Mesenchymal stem cell (in vitro differentiated cells and primary cell): ENCODE data around the gene PRRG2.

Source experiments
- DNase-seq: peaks from one replicate; pipeline ENCODE4 v3.0.0-alpha.2; 2013
- H2AFZ ChIP-seq: one replicate; pipeline ENCODE4 v1.6.1; 2013; ENCODE audit warnings: low read depth, mild to moderate bottlenecking, control low read depth, inconsistent platforms, low read length, moderate library complexity
- H2AK5ac ChIP-seq: 2 replicates; pipeline ENCODE4 v1.6.1; 2013; ENCODE audit warnings: low read length, moderate library complexity, mild to moderate bottlenecking, inconsistent platforms; ENCODE audit not compliant: severe bottlenecking
- H2BK120ac ChIP-seq: one replicate; pipeline ENCODE4 v1.6.1; 2013; ENCODE audit warnings: low read depth, mild to moderate bottlenecking, inconsistent platforms, low read length, moderate library complexity
- H2BK12ac ChIP-seq, 2 experiments: one replicate each; pipeline ENCODE4 v1.6.1; 2013; ENCODE audit warnings: inconsistent platforms in 2 of 2, low read length in 2 of 2, mild to moderate bottlenecking in 2 of 2, moderate library complexity in 2 of 2, control low read depth in 1 of 2
- H2BK15ac ChIP-seq: one replicate; pipeline ENCODE4 v1.6.1; 2013; ENCODE audit warnings: mild to moderate bottlenecking, low read depth, inconsistent platforms; ENCODE audit not compliant: poor library complexity, severe bottlenecking
- H2BK5ac ChIP-seq: 2 replicates; pipeline ENCODE4 v1.6.1; 2013; ENCODE audit warnings: low read depth, mild to moderate bottlenecking, low read length, control low read depth, inconsistent platforms; ENCODE audit not compliant: poor library complexity, severe bottlenecking
- H3K14ac ChIP-seq, 2 experiments: one replicate each; pipeline ENCODE4 v1.6.1; 2013; ENCODE audit warnings: inconsistent platforms in 2 of 2, low read length in 2 of 2, control low read depth in 1 of 2, mild to moderate bottlenecking in 1 of 2, moderate library complexity in 1 of 2
- H3K18ac ChIP-seq, 2 experiments: one replicate each; pipeline ENCODE4 v1.6.1; 2013; ENCODE audit warnings: inconsistent platforms in 2 of 2, low read length in 2 of 2, control low read depth in 1 of 2, low read depth in 1 of 2, mild to moderate bottlenecking in 1 of 2
- H3K23ac ChIP-seq, 2 experiments: one replicate each; pipeline ENCODE4 v1.6.1; 2013; ENCODE audit warnings: inconsistent platforms in 2 of 2, low read length in 2 of 2, mild to moderate bottlenecking in 2 of 2, moderate library complexity in 2 of 2, control low read depth in 1 of 2
- H3K27ac ChIP-seq: 2 replicates; pipeline ENCODE4 v1.5.1; 2013; ENCODE audit warnings: mild to moderate bottlenecking, moderate library complexity, low read length, control low read depth, inconsistent platforms; ENCODE audit not compliant: poor library complexity, severe bottlenecking
- H3K27me3 ChIP-seq, 2 experiments: 2 replicates each; pipeline versions ENCODE4 v1.6.1 to v1.7.0; 2013; ENCODE audit warnings: low read length in 2 of 2, mild to moderate bottlenecking in 2 of 2, moderate library complexity in 2 of 2, control low read depth in 1 of 2, inconsistent platforms in 1 of 2; ENCODE audit not compliant: control insufficient read depth in 1 of 2, insufficient read depth in 1 of 2
- H3K36me3 ChIP-seq, 2 experiments: 2 replicates each; pipeline versions ENCODE4 v1.6.1 to v1.7.0; 2013; ENCODE audit warnings: low read length in 2 of 2, control low read depth in 1 of 2, inconsistent platforms in 1 of 2, low read depth in 1 of 2, mild to moderate bottlenecking in 1 of 2; ENCODE audit not compliant: insufficient read depth in 2 of 2, control insufficient read depth in 1 of 2
- H3K4ac ChIP-seq, 2 experiments: one replicate each; pipeline ENCODE4 v1.6.1; 2013; ENCODE audit warnings: inconsistent platforms in 2 of 2, low read length in 2 of 2, mild to moderate bottlenecking in 2 of 2, moderate library complexity in 2 of 2, control low read depth in 1 of 2, low read depth in 1 of 2
- H3K4me1 ChIP-seq: 2 replicates; pipeline ENCODE4 v1.6.1; 2013; ENCODE audit warnings: low read depth, low read length, control low read depth; ENCODE audit not compliant: control insufficient read depth, insufficient read depth
- H3K4me2 ChIP-seq: 2 replicates; pipeline ENCODE4 v1.6.1; 2013; ENCODE audit warnings: low read length, mild to moderate bottlenecking, inconsistent platforms; ENCODE audit not compliant: poor library complexity, severe bottlenecking
- H3K4me3 ChIP-seq, 2 experiments: 2 replicates each; pipeline versions ENCODE4 v1.5.1 to v1.7.0; 2013; ENCODE audit warnings: low read length in 2 of 2, mild to moderate bottlenecking in 2 of 2, control low read depth in 1 of 2, low read depth in 1 of 2; ENCODE audit not compliant: insufficient read depth in 1 of 2
- H3K79me1 ChIP-seq: replicated peaks from 2 replicates; pipeline ENCODE4 v1.6.1; 2013; ENCODE audit warnings: mild to moderate bottlenecking, control low read depth, low read length, inconsistent platforms; ENCODE audit not compliant: poor library complexity, severe bottlenecking
- H3K9ac ChIP-seq: 2 replicates; pipeline ENCODE4 v1.7.0; 2013; ENCODE audit warnings: mild to moderate bottlenecking, low read length, moderate library complexity
- H3K9me3 ChIP-seq: 2 replicates; pipeline ENCODE4 v1.7.0; 2013; ENCODE audit warnings: mild to moderate bottlenecking, low read length; ENCODE audit not compliant: control insufficient read depth
- H4K8ac ChIP-seq: one replicate; pipeline ENCODE4 v1.6.1; 2013; ENCODE audit warnings: inconsistent platforms, mild to moderate bottlenecking, low read length, moderate library complexity
- H4K91ac ChIP-seq: one replicate; pipeline ENCODE4 v1.6.1; 2013; ENCODE audit warnings: mild to moderate bottlenecking, low read length, inconsistent platforms
- WGBS: methylation state at CpG from one replicate; pipeline ENCODE4 v1.1.7; 2013; ENCODE audit warnings: mixed read lengths; 5-methylcytosine and 5-hydroxymethylcytosine counted together

Gene PRRG2

GRCh38 chr19:49560358-49560900 is 20.7 kb upstream of the PRRG2 start:
- no peak overlapping the region for H3K4me2 ChIP-seq
- no peak overlapping the region for H2BK5ac ChIP-seq
- 81% methylated on average over 10 of the region's 15 CpGs for WGBS

GRCh38 chr19:49564616-49565045 is 16.5 kb upstream of the PRRG2 start:
- no peak overlapping the region for H2BK5ac ChIP-seq
- H4K91ac ChIP-seq: no peak overlapping the region
- H2BK12ac ChIP-seq: no peak overlapping the region
- peaks cover 12 to 22% of the 10 kb centered on the region in 2 experiments for H3K36me3 ChIP-seq
- no peak for DNase-seq
- H3K4me1 ChIP-seq: peaks cover 5% of the 10 kb centered on the region
- H2AK5ac ChIP-seq: no peak overlapping the region
- no peak overlapping the region for H2AFZ ChIP-seq
- no peaks in the 10 kb centered on the region for H3K27me3 ChIP-seq
- H3K23ac ChIP-seq: no peak overlapping the region
- H3K79me1 ChIP-seq: peaks cover 24% of the 10 kb centered on the region
- no peak overlapping the region for H3K18ac ChIP-seq
- 100% methylated on average over 4 of the region's 6 CpGs for WGBS
- H3K9me3 ChIP-seq: no peaks in the 10 kb centered on the region
- no peak overlapping the region for H3K4me3 ChIP-seq
- H3K14ac ChIP-seq: no peak overlapping the region
- no peak overlapping the region for H2BK120ac ChIP-seq
- H3K4me2 ChIP-seq: no peak overlapping the region
- no peak overlapping the region for H3K4ac ChIP-seq
- H4K8ac ChIP-seq: no peak overlapping the region
- H2BK15ac ChIP-seq: no peak overlapping the region
- H3K27ac ChIP-seq: no peak overlapping the region
- no peak overlapping the region for H3K9ac ChIP-seq

More at GRCh38 chr19:49560358-49560900, 20.7 kb upstream of the PRRG2 start:
- peaks cover 27% of the 10 kb centered on the region for H3K79me1 ChIP-seq
- H3K4me3 ChIP-seq: no peak overlapping the region
- H2AFZ ChIP-seq: no peak overlapping the region
- no peaks in the 10 kb centered on the region for H3K9me3 ChIP-seq
- H4K8ac ChIP-seq: peak overlapping the region; percentile 10
- peaks cover 5% of the 10 kb centered on the region for H3K4me1 ChIP-seq
- no peak overlapping the region for H3K27ac ChIP-seq
- no peak overlapping the region for H3K9ac ChIP-seq
- H2BK12ac ChIP-seq: peak overlapping the region in 1 of 2 experiments; percentile 29
- H3K4ac ChIP-seq: no peak overlapping the region
- no peaks in the 10 kb centered on the region for H3K27me3 ChIP-seq
- no peak overlapping the region for H2BK120ac ChIP-seq
- no peak overlapping the region for H2AK5ac ChIP-seq
- no peak for DNase-seq
- peak overlapping the region in 1 of 2 experiments; percentile 53 for H3K14ac ChIP-seq
- H3K18ac ChIP-seq: peak overlapping the region in 1 of 2 experiments; percentile 74
- no peak overlapping the region for H4K91ac ChIP-seq
- peaks cover 49 to 61% of the 10 kb centered on the region in 2 experiments for H3K36me3 ChIP-seq
- H2BK15ac ChIP-seq: no peak overlapping the region
- H3K23ac ChIP-seq: no peak overlapping the region

GRCh38 chr19:49565261-49565660 is 15.9 kb upstream of the PRRG2 start:
- H3K4me3 ChIP-seq: no peak overlapping the region

GRCh38 chr19:49566302-49566701 is 14.8 kb upstream of the PRRG2 start:
- H2BK120ac ChIP-seq: no peak overlapping the region
- no peak overlapping the region for H4K91ac ChIP-seq

More at GRCh38 chr19:49565261-49565660, 15.9 kb upstream of the PRRG2 start:
- no peak for DNase-seq
- Histone ChIP-seq H3K23ac (no peak overlapping the region), H2AK5ac (no peak overlapping the region), H3K9ac (no peak overlapping the region), H3K79me1 (peaks cover 18% of the 10 kb centered on the region), H3K18ac (no peak overlapping the region), H3K4me2 (no peak overlapping the region), H2AFZ (no peak overlapping the region), H3K4ac (no peak overlapping the region), H3K14ac (no peak overlapping the region), H2BK120ac (no peak overlapping the region), H4K8ac (no peak overlapping the region), H3K27me3 (no peaks in the 10 kb centered on the region), H4K91ac (no peak overlapping the region), H3K4me1 (peaks cover 4% of the 10 kb centered on the region), H3K9me3 (no peaks in the 10 kb centered on the region), H3K27ac (no peak overlapping the region), H2BK15ac (no peak overlapping the region), H2BK12ac (no peak overlapping the region), H3K36me3 (peaks cover 6 to 16% of the 10 kb centered on the region in 2 experiments), H2BK5ac (no peak overlapping the region)
- 100% methylated on average over 1 of the region's 4 CpGs for WGBS

More at GRCh38 chr19:49566302-49566701, 14.8 kb upstream of the PRRG2 start:
- no peak overlapping the region for H2BK12ac ChIP-seq
- H4K8ac ChIP-seq: no peak overlapping the region
- no peaks in the 10 kb centered on the region for H3K27me3 ChIP-seq
- no peak overlapping the region for H3K9ac ChIP-seq
- peaks cover 4% of the 10 kb centered on the region for H3K4me1 ChIP-seq
- no peak overlapping the region for H2BK5ac ChIP-seq
- H3K9me3 ChIP-seq: no peaks in the 10 kb centered on the region
- H3K14ac ChIP-seq: no peak overlapping the region
- no peak overlapping the region for H3K23ac ChIP-seq
- H2AFZ ChIP-seq: no peak overlapping the region
- H3K79me1 ChIP-seq: peaks cover 18% of the 10 kb centered on the region
- no peak overlapping the region for H3K4me2 ChIP-seq
- H2AK5ac ChIP-seq: no peak overlapping the region
- H3K18ac ChIP-seq: no peak overlapping the region
- H3K4ac ChIP-seq: no peak overlapping the region
- WGBS: 99% methylated on average over 3 of the region's 3 CpGs
- no peak overlapping the region for H2BK15ac ChIP-seq
- no peak overlapping the region for H3K27ac ChIP-seq
- DNase-seq: no peak
- H3K36me3 ChIP-seq: peaks cover 0 to 13% of the 10 kb centered on the region in 2 experiments
- H3K4me3 ChIP-seq: no peak overlapping the region
